Lung microvascular endothelial cell (primary cell): Measurements from ENCODE around the gene WRNIP1. TPM values are rescaled to one million over a fixed set of nuclear protein-coding genes. Genes with fewer than 3 reads are reported as not detected.

Experiments
- DNase-seq, 2 donors: peaks; one replicate each; pipeline versions ENCODE4 v3.0.0 to v3.0.0-alpha.2; 2010; ENCODE audit warnings: low read depth in 2 of 2
- total RNA-seq: library from RNA; depleted of rRNA; stranded (reverse); fragments of >200 nt; gene quantifications from 2 replicates; pipeline ENCODE4 v1.2.1, GENCODE V29; 2014

WRNIP1 gene
- total RNA-seq, 1 donor from 2014 or later = 42.7 TPM

DNA sequence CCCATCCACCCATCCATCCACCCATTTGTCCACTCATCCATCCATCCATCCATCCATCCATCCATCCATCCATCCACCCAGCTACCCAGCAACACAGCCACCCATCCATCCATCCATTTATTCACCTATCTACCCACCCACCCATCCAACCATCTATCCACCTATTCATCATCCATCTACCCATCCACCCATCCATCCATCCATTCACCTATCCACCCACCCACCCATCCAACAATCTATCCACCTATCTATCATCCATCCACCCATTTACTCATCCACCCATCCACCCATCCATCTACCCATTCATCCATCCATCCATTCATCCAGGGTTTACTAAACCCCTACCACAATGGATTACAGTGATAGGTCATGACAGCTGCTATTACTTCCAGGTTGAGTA, 69.1 kb downstream of the WRNIP1 start:
- DNase-seq = no peak

Other genes with a start within 250 kb of the WRNIP1 start
- gene MYLK4, start 14.5 kb upstream of the WRNIP1 start, total RNA-seq = 0.40 and 0.44 TPM in 2 replicates
- 3.8 and 21.8 TPM in 2 replicates for gene SERPINB1, start 76.5 kb downstream of the WRNIP1 start, total RNA-seq
- gene SERPINB9, start 137.9 kb downstream of the WRNIP1 start, total RNA-seq = 38.5 and 70.2 TPM in 2 replicates
- 79.0 and 112 TPM in 2 replicates for gene SERPINB6, start 206.2 kb downstream of the WRNIP1 start, total RNA-seq
- gene NQO2, start 234.5 kb downstream of the WRNIP1 start, total RNA-seq = 7.6 and 8.5 TPM in 2 replicates